Osteocyte (in vitro differentiated cells): ENCODE results near the gene EIF4G3. TPM values are rescaled to one million over a fixed set of nuclear protein-coding genes. Genes with fewer than 3 reads are reported as not detected.
"Not testable (repeated sequence)": the region's sequence is repeated elsewhere in the genome, so short reads cannot be mapped to it uniquely, and the experiment has no call there.

ENCODE experiments used
- DNase-seq: peaks from one replicate; pipeline ENCODE4 v3.0.0; 2021; ENCODE audit warnings: mixed read lengths; ENCODE audit not compliant: unreplicated experiment; ENCODE audit errors: extremely low spot score
- H3K27ac Mint-ChIP-seq: one replicate; pipeline ENCODE4 v1.8.0; 2021; ENCODE audit warnings: mild to moderate bottlenecking, mixed read lengths; ENCODE audit not compliant: unreplicated experiment
- H3K27me3 Mint-ChIP-seq: one replicate; pipeline ENCODE4 v1.8.0; 2021; ENCODE audit warnings: mixed read lengths; ENCODE audit not compliant: unreplicated experiment
- H3K36me3 Mint-ChIP-seq: one replicate; pipeline ENCODE4 v1.8.0; 2021; ENCODE audit warnings: mixed read lengths; ENCODE audit not compliant: unreplicated experiment
- H3K4me1 Mint-ChIP-seq: one replicate; pipeline ENCODE4 v1.8.0; 2021; ENCODE audit warnings: mixed read lengths; ENCODE audit not compliant: unreplicated experiment
- H3K4me3 Mint-ChIP-seq: one replicate; pipeline ENCODE4 v1.8.0; 2021; ENCODE audit warnings: mild to moderate bottlenecking, moderate library complexity, mixed read lengths; ENCODE audit not compliant: unreplicated experiment
- H3K9me3 Mint-ChIP-seq: one replicate; pipeline ENCODE4 v1.8.0; 2021; ENCODE audit warnings: mixed read lengths; ENCODE audit not compliant: unreplicated experiment
- total RNA-seq: library from RNA; stranded (reverse); gene quantifications from 2 replicates; pipeline ENCODE4 v1.2.1, GENCODE V29; 2021
- TF ChIP-seq, protein P1 (sequence below): fragments of 200-600 bp; sonication (generic); IDR thresholded peaks from 2 replicates; pipeline ENCODE4 v1.5.0; 2021; ENCODE audit warnings: antibody characterized with exemption, mild to moderate bottlenecking, moderate library complexity

EIF4G3 gene
- total RNA-seq, 1 donor from 2014 or later = 81.9 TPM

DNA sequence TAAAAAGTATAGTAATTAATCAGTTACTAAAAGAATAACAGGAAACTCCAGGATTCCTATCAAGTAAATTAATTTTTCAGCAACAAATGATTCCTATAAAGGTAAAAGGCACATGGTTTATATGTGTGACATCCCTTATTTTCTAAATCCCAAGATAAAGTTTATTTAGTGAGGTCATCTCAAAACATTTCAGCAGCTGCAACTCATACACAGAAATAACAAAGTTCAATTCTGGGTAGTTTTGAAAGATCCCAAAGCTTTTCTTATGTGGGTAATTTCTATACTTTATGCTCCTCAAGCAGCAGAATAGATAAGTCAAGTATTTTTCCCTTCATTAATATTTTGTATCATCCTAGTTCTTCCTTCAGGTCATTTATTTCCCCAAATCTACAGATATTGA lies 117.7 kb downstream of the EIF4G3 start:
- Mint-ChIP-seq H3K4me1 (peaks cover 24% of the 10 kb centered on the region), H3K4me3 (no peak overlapping the region), H3K36me3 (peaks cover 5% of the 10 kb centered on the region), H3K9me3 (no peaks in the 10 kb centered on the region), H3K27me3 (no peaks in the 10 kb centered on the region), H3K27ac (peak overlapping the region; percentile 71)
- DNase-seq = no peak
- TF ChIP-seq, protein P1, sequence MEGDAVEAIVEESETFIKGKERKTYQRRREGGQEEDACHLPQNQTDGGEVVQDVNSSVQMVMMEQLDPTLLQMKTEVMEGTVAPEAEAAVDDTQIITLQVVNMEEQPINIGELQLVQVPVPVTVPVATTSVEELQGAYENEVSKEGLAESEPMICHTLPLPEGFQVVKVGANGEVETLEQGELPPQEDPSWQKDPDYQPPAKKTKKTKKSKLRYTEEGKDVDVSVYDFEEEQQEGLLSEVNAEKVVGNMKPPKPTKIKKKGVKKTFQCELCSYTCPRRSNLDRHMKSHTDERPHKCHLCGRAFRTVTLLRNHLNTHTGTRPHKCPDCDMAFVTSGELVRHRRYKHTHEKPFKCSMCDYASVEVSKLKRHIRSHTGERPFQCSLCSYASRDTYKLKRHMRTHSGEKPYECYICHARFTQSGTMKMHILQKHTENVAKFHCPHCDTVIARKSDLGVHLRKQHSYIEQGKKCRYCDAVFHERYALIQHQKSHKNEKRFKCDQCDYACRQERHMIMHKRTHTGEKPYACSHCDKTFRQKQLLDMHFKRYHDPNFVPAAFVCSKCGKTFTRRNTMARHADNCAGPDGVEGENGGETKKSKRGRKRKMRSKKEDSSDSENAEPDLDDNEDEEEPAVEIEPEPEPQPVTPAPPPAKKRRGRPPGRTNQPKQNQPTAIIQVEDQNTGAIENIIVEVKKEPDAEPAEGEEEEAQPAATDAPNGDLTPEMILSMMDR = no peak

DNA sequence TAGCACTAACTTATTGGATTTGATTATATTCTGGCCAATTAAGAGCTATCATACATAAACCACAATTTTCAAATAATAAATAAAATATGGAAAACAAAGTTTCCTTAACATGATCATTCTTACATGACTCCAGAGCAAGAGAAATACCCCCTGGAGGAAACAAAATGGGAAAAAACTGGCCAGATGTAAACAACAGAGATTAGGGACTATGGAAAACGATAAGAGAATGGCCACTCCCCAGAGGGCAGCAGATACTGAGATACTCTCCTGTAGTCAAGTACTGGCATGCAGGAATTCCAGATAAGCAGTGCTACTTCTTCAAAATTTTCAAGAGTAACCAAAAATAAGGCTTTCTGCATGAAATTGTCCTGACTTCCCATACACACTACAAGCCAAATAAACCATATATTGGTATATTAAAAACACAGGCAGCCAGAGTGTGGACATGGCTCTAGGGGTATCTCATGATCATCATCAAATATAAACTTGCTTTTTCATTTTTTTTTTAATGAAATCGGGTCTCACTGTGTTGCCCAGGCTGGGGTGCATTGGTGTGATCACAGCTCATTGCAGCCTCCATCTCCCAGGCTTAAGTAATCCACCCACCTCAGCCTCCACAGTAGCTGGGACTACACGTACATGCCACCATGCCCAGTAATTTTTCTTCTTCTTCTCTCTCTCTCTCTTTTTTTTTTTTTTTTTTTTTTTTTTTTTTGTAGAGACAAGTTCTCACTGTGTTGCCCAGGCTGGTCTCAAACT lies 118.5 kb downstream of the EIF4G3 start:
- H3K9me3 Mint-ChIP-seq = no peaks in the 10 kb centered on the region

DNA sequence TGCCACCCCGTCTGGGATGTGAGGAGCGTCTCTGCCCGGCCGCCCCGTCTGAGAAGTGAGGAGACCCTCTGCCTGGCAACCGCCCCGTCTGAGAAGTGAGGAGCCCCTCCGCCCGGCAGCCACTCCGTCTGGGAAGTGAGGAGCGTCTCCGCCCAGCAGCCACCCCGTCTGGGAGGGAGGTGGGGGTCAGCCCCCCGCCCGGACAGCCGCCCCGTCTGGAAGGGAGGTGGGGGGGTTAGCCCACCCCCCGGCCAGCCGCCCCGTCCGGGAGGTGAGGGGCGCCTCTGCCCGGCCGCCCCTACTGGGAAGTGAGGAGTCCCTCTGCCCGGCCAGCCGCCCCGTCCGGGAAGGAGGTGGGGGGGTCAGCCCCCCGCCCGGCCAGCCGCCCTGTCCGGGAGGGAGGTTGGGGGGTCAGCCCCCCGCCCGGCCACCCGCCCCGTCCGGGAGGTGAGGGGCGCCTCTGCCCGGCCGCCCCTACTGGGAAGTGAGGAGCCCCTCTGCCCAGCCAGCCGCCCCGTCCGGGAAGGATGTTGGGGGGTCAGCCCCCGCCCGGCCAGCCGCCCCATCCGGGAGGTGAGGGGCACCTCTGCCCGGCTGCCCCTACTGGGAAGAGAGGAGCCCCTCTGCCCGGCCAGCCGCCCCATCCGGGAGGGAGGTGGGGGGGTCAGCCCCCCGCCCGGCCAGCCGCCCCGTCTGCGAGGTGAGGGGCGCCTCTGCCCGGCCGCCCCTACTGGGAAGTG lies 123.3 kb downstream of the EIF4G3 start:
- H3K27me3 Mint-ChIP-seq, DNase-seq, H3K9me3 Mint-ChIP-seq, H3K27ac Mint-ChIP-seq, H3K4me3 Mint-ChIP-seq: not testable (repeated sequence)
- H3K4me1 Mint-ChIP-seq = peaks cover 20% of the 10 kb centered on the region
- H3K36me3 Mint-ChIP-seq = peaks cover 14% of the 10 kb centered on the region

More for the DNA sequence above, 118.5 kb downstream of the EIF4G3 start:
- Mint-ChIP-seq H3K36me3 (peaks cover 5% of the 10 kb centered on the region), H3K27me3 (no peaks in the 10 kb centered on the region), H3K27ac (peak overlapping the region; percentile 52), H3K4me3 (no peak overlapping the region), H3K4me1 (peaks cover 24% of the 10 kb centered on the region)
- TF ChIP-seq, protein P1 = no peak
- no peak for DNase-seq

DNA sequence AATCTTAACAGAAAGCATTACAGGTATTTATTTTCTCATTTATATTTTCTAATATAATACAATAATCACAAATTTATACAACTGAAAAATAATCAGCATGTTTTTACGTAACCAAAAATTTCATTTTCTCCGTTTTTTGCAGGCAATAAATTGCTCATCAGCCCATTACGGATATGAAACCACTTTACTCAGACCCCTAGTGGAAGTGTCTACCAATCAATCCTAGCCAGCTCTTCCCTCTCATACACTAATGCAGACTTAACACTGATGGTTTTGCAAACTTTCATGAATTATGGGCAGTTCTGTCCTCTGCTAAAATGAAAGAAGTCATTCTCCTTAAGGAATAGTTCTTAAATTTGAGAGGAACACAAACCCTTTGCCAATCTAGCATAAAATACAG lies 124.7 kb downstream of the EIF4G3 start:
- Mint-ChIP-seq H3K4me3 (no peak overlapping the region), H3K27ac (no peak overlapping the region), H3K9me3 (no peaks in the 10 kb centered on the region), H3K36me3 (peaks cover 15% of the 10 kb centered on the region), H3K4me1 (peaks cover 20% of the 10 kb centered on the region), H3K27me3 (no peaks in the 10 kb centered on the region)
- TF ChIP-seq, protein P1 = no peak
- no peak for DNase-seq

DNA sequence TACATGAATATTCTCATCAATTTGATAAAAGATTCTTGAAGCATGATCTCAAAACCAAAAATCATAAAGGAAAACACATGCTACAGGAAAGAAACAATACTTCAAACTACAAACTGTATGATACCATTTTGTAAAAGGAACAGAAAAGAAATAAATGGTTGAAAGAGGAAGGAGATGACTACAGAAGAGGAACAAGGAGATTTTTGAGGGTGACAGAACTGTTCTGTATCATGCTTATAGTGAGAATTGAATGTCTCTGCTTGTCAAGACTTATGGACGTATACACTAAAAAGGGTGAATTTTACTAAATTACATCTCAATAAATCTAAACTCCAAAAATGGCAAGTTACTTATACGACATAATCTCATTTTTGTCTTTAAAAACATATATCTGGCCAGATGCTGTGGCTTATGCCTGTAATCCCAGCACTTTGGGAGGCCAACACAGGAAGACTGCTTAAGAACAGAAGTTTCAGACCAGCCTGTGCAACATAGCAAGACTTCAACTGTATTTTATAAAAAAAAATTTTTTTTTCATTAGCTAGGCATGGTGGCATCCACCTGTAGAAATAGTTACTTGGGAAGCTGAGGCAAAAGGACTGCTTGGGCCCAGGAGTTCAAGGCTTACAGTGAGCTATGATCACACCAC lies 125.4 kb downstream of the EIF4G3 start:
- TF ChIP-seq, protein P1 = no peak
- Mint-ChIP-seq H3K36me3 (peaks cover 14% of the 10 kb centered on the region), H3K27me3 (no peaks in the 10 kb centered on the region), H3K4me1 (peaks cover 20% of the 10 kb centered on the region), H3K27ac (no peak overlapping the region), H3K9me3 (no peaks in the 10 kb centered on the region), H3K4me3 (no peak overlapping the region)
- DNase-seq = no peak
